GM19372 (cell line): ENCODE data around the gene HDAC6.
"Not testable (repeated sequence)": the region's sequence is repeated elsewhere in the genome, so short reads cannot be mapped to it uniquely, and the experiment has no call there.

Source experiments
- ATAC-seq: cut with Tn5 transposase; IDR thresholded peaks from one replicate; pipeline ENCODE4 v1.9.1; 2021; ENCODE audit warnings: mild to moderate bottlenecking, low read depth, moderate library complexity; ENCODE audit not compliant: unreplicated experiment

Gene HDAC6

GRCh38 chrX:48818866-48819265 lies 17.0 kb downstream of the HDAC6 start:
- ATAC-seq, result no peak

DNA sequence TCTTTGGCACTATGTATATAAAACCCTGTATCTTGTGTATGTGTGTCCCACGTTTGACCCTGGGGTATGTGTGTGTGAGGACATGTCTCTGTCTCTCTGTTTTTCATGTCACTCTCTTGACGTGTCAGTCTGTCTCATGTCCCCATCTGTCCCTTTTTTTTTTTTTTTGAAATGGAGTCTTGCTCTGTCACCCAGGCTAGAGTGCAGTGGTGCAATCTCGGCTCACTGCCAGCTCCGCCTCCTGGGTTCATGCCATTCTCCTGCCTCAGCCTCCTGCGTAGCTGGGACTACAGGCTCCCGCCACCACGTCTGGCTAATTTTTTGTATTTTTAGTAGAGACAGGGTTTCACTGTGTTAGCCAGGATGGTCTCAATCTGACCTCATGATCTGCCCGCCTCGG lies 17.5 kb downstream of the HDAC6 start:
- not testable (repeated sequence) for ATAC-seq

GRCh38 chrX:48823053-48823452 lies 21.2 kb downstream of the HDAC6 start:
- no peak for ATAC-seq

DNA sequence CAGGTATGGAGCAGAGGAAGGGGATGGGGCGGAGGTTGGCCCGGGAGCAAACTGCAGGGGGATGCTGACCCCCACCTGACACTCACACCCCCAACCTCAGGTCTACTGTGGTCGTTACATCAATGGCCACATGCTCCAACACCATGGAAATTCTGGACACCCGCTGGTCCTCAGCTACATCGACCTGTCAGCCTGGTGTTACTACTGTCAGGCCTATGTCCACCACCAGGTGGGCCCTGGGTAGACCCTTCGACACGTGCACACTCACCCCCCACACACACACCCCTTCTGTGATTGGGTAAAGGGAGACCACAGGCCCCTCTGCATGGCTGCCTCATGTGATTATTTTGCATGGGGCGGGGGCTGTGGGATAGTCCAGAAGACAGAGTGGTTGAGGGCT lies 22.2 kb downstream of the HDAC6 start:
- no peak for ATAC-seq

GRCh38 chrX:48826135-48826875 lies 24.4 kb downstream of the HDAC6 start, which contains the start of gene ERAS:
Gene ERAS, plus strand, starts transcription at chrX:48826513. Its CDS starts 2,611 bp downstream, at chrX:48829124.
- no peak for ATAC-seq

DNA sequence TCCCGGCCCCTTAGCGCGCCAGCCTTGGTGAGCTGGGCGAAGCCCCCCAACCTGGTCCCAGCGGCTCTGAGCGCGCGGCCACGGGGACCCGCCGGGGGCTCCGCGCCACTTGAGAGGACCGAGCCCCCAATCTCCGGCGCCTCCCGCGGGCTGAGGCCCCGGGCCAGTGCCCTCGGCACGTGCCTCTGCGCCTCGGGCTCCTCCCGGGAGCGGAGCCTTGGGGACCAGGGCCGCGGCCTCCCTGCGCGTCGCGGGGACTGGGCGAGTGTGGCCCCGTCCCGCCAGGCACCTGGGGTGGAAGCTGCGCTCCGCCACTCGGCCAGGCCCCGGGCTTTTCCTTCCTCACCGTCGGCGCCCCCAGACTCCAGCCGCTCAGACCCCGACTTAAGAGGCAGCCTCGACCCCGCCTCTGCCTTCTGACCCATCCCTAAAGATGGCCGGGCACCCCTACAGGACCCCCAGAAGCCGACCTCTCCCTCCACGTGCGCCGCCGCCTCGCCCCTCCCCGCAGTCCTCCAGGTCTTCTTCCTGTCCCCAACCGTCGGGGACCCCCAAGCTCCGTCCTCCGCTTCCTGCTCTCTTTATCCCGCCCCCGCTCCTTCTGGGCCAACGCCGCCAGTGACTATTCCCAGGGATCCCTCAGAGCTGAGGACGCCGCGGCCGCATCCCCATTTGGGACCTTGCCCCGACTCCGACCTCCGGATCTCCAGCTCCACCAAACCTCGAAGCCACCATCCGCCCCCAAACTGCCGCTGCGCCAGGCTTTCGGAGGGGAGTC lies 25.2 kb downstream of the HDAC6 start:
- ATAC-seq, result no peak

DNA sequence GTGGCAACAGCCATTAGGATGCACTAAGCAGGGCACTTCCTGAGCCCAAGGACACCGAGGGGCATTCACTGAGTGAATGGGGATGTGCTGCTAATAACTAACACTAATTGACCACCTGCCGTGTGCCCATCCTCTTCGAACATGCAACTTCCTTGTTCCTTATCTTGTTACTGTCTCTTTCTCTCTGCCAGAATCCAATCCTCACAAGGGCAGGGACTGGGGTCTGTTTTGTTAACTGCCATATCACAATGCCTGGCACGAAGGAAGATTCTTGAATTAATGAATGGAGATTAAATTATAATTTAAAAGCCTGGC lies 25.7 kb downstream of the HDAC6 start:
- ATAC-seq, result no peak

DNA sequence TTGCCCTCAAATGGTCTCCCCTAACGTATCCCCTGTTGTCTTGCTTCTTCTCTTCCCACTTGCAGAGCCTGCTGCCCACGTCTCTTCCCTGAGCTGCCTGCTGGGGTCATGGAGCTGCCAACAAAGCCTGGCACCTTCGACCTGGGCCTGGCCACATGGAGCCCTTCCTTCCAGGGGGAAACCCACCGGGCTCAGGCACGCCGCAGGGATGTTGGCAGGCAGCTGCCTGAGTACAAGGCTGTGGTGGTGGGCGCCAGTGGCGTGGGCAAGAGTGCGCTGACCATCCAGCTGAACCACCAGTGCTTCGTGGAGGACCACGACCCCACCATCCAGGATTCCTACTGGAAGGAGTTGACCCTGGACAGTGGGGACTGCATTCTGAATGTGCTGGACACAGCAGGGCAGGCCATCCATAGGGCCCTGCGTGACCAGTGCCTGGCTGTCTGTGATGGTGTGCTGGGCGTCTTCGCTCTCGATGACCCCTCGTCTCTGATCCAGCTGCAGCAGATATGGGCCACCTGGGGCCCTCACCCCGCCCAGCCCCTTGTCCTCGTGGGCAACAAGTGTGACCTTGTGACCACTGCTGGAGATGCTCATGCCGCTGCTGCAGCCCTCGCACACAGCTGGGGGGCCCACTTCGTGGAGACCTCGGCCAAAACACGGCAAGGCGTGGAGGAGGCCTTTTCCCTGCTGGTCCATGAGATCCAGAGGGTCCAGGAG lies 27.3 kb downstream of the HDAC6 start:
- no peak for ATAC-seq

DNA sequence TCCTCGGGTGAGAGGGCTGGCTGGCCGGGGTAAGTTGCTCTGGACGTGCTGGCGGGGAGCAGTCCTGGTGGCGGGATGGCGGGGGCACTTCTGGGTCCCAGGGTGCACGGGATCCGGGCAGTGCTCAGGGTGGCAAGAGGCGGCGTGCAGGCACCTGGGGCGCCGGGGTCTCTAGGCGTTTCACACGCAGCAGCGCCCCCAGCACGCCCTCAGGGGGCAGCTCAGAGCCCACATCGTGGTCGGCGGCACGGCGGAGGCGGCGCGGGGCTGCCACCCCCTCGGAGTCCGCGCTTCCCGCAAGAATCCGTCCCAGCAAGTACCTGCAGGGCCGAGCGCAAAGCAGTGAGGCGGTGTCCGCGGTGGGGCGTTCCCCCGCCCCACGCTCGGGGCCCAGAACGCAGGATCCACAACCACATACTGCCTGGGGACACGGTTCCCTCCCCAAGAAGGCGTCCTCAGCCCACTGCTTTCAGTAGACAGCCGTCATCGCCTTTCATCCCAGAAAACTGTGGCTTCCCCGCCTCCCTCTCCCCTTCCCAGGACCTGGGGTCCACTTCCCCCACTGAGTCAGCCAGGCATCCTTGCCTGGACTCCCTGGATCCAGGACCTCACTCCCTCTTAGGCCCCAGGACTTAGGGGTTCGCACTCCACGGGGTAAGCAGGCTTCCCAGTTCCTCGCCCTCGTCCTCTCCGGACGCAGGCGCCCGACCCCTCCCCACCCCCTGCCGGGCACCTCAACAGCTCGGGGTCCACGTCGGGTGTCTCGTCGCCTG lies 29.5 kb downstream of the HDAC6 start:
- no peak for ATAC-seq

- ATAC-seq, result no peak
Observed at GRCh38 chrX:48831909-48832291, 30.0 kb downstream of the HDAC6 start.

- no peak for ATAC-seq
Observed at GRCh38 chrX:48833542-48834138, 31.8 kb downstream of the HDAC6 start.

GRCh38 chrX:48834383-48834709 lies 32.5 kb downstream of the HDAC6 start:
- ATAC-seq, result no peak

- no peak for ATAC-seq
Observed at GRCh38 chrX:48835524-48836329, 33.9 kb downstream of the HDAC6 start, which contains the start of gene PCSK1N. Gene PCSK1N, minus strand, starts transcription at chrX:48835610. Its CDS starts 78 bp downstream, at chrX:48835532.

DNA sequence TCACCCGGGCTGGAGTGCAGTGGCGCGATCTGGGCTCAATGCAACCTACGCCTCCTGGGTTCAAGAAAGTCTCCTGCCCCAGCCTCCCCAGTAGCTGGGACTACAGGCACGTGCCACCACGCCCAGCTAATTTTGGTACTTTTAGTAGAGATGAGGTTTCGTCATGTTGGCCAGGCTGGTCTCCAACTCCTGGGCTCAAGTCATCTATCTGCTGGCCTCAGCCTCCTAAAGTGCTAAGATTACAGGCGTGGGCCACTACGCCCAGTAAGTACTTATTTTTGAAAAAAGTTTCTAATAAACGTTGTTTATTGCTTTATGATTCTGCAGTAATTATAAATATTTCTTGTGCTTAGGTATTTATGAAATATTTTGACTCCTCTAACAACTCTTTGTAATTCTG lies 37.8 kb downstream of the HDAC6 start:
- no peak for ATAC-seq

DNA sequence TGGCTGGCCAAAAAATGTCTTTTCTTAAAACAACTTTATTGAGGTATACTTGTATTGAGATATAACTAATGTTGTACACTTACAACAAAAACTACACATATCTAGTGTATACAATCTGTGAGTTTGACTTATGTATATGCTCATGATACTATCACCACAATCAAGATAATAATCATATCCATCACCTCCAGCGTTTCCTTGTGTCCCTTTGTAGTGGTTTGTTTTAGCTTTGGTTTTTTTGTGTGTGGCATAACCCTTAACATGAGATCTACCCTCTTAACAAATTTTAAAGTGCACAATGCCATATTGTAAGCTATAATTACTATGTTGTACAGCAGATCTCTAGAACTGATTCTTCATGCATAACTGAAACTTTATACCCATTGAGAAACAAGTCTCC lies 47.0 kb downstream of the HDAC6 start:
- no peak for ATAC-seq

DNA sequence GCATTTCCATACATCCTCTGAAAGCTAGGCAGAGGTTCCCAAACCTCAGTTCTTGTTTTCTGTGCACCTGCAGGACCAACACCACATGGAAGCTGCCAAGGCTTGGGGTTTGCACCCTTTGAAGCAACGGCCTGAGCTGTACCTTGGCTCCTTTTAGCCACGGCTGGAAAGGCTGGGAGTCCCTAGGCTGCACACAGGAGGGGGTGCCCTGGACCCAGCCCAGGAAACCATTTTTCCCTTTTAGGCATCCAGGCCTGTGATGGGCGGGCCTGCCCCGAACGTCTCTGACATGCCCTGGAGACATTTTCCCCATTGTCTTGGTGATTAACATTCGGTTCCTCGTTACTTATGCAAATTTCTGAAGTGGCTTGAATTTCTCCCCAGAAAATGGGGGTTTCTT lies 51.0 kb downstream of the HDAC6 start:
- no peak for ATAC-seq

GRCh38 chrX:48853494-48853893 lies 51.6 kb downstream of the HDAC6 start:
- not testable (repeated sequence) for ATAC-seq

DNA sequence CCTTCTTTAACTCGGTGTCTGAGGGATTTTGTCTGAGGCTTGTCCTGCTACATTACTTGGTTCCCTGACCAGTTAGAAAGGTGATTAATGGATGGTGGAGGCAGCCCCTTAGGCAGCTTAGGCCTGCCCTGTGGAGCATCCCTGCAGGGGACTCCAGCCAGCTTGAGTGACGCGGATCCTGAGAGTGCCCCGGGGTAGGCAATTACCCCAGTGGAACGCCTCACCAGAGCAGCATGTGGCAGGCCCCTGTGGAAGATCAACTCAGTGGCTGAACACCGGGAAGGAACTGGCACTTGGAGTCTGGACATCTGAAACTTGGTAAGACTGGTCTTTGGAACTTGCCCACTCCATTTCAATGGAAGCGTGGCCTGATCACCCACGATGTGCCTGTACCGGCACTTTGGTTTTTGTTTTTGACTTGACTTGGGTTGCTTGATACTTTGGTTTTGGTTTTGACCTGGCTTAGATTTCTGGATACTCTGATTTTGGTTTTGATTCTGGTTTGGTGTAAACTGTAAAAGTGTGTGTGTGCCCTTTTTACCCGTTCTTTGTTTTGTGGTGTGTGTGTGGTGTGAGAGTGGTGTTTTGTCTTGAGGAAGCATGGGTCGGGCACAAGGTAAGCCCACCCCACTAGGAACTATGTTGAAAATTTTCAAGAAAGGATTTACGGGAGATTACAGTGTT lies 52.4 kb downstream of the HDAC6 start:
- not testable (repeated sequence) for ATAC-seq

DNA sequence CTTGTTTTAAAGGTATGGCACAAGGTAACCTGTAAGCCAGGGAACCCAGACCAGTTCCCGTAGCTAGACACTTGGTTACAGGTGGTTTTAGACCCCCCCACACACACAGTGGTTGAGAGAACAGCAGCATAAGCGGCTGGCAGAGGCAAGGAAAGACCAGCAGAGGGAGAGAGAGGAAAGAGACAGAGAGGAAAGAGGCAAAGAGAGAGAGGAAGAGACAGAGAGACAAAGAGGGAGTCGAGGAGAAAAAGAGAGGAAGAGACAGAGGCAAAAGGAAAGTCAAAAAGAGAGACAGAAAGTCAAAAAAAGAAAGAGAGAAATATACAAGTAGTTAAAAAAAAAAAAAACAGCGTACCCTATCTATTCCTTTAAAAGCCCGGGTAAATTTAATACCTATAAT lies 53.0 kb downstream of the HDAC6 start:
- ATAC-seq, result no peak
